ENCODE data around the gene PELI2.

Gene PELI2

GRCh38 chr14:56318393-56319115, 200.3 kb downstream of the PELI2 start:
- no peak for DNase-seq

- no peak for DNase-seq
These were observed 203.7 kb downstream of the PELI2 start for GRCh38 chr14:56321861-56322260.

- no peak for DNase-seq
These were observed 204.3 kb downstream of the PELI2 start for GRCh38 chr14:56322531-56322930.

- DNase-seq, result no peak
These were observed 206.2 kb downstream of the PELI2 start for GRCh38 chr14:56324454-56324853.

DNA sequence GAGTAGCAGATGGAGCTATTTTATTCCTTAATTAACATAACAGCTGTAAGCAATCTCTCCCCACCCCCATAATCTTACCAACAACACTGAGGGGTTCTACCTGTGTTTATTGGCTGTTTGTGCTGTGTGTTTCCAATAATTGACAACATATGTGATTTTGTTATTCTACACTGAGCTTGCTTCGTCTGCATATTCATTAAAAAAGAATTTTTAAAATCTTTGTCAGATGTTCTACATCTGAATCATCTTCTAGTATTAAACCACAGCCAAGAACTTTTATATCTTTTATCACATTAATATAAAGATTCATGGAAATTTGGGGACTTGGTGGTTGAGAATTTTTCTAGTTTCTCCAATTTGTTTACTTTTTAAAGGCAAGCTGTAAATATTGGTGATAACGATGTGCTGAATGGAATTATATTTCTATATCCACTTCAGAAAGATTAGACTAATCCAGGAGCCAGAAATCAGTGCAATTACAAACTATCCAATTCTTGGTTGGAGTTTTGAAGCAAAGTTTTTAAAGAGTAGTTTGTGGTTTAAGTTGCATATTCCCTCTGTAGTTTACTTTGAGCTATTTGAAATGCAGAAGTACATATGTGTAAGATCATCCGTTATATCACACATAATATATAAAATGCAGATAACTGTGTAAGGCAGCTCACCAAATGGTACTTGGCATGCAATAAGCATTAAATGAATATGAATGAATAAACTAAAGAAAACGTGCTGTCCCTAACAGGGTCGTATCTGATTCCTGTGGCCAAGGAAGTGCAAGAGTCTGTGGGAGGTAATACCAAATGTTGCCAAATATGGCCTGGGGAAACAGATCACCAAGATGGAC, 206.9 kb downstream of the PELI2 start:
- no peak for DNase-seq

DNA sequence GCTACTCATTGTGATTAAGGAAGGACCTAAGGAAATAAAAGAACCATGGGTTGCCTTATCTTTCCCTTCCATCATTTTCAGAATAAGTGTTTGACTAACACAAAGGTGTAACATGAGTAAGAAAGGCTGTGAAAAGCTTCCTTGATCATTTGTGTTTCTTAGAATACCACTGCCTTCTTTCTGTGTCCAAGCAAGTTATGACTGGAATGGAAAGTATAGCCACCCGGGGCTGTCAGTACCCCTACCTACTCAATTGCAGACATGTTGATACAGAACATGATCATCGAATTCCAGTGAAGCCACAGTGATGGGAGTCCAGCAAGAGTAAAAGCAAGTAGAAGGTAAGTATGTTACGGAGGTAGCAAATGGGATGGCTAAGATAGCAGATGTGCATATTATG, 209.8 kb downstream of the PELI2 start:
- no peak for DNase-seq

DNA sequence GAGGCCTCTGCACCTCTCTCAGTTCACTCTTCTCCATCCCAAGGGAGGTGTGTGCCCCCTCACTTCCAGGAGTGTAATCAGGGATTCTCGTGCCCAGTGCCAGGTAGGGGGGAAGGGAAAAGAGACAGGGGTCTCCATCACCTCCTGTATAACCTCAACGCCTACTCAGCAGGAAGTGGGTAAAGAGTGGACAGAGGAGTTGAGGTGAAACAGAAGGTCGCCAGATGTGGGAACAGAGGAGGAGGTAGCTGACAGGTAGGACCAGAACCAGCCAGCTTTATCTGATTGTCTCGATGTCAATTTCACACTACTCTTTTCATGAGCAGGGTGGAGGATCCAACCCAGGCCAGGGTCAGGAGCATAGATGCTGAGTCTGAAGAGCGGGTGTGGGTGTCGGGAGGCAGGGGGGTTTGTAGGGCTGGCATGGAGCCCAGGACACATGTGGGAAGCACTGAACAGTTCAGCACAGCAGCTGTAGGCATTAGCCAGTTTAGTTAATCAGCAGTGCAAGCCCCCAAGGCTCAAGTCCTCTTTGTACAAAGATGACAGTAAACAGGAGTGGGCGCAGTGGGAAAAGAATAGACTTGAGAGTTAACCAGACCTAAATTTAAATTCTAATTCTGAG, 213.5 kb downstream of the PELI2 start:
- no peak for DNase-seq

- no peak for DNase-seq
These were observed 215.4 kb downstream of the PELI2 start for GRCh38 chr14:56333359-56334292.

- no peak for DNase-seq
These were observed 216.2 kb downstream of the PELI2 start for GRCh38 chr14:56334458-56334857.

GRCh38 chr14:56338674-56339073, 220.5 kb downstream of the PELI2 start:
- DNase-seq, result no peak

GRCh38 chr14:56339855-56340701, 221.9 kb downstream of the PELI2 start:
- peak; percentile 62 for DNase-seq

GRCh38 chr14:56340932-56341331, 222.7 kb downstream of the PELI2 start:
- no peak for DNase-seq

- DNase-seq, result no peak
These were observed 223.7 kb downstream of the PELI2 start for GRCh38 chr14:56341766-56342493.

GRCh38 chr14:56342494-56342942, 224.3 kb downstream of the PELI2 start:
- no peak for DNase-seq

- no peak for DNase-seq
These were observed 231.7 kb downstream of the PELI2 start for GRCh38 chr14:56349960-56350359.

Measured in activated CD8-positive, alpha-beta memory T cell treated with anti-CD3 and anti-CD28 coated beads, Interleukin-2, amount 50 U/mL, for 48 hours (primary cell).